Measurements from ENCODE around the gene GRIK4. TPM values are rescaled to one million over a fixed set of nuclear protein-coding genes. Genes with fewer than 3 reads are reported as not detected.

The GRIK4 gene
- total RNA-seq, 1 donor from 2014 or later = 0.52 TPM

GRCh38 chr11:120840661-120841060 is 329.1 kb downstream of the GRIK4 start:
- H3K36me3 ChIP-seq (ENCODE audit: control insufficient read depth in 3 of 3, insufficient read depth in 3 of 3, low read length in 3 of 3) = no peaks in the 10 kb centered on the region
- H3K4me3 ChIP-seq (ENCODE audit: low read length in 3 of 3) = no peak overlapping the region
- H3K9me3 ChIP-seq (ENCODE audit: control insufficient read depth in 3 of 3, low read length in 3 of 3) = no peaks in the 10 kb centered on the region
- no peak overlapping the region for H3K27ac ChIP-seq (ENCODE audit: low read depth, low read length)
- H3K4me1 ChIP-seq (ENCODE audit: control insufficient read depth in 3 of 3, insufficient read depth in 3 of 3, low read length in 3 of 3) = peaks cover 0 to 4% (median 0%) of the 10 kb centered on the region in 3 donors
- H3K27me3 ChIP-seq (ENCODE audit: control insufficient read depth in 3 of 3, insufficient read depth in 3 of 3, low read length in 3 of 3) = peaks cover 0 to 2% (median 0%) of the 10 kb centered on the region in 3 donors
- no peak overlapping the region for H3K9ac ChIP-seq (ENCODE audit: low read depth in 1 of 3, low read length in 3 of 3)

- Histone ChIP-seq H3K4me1 (ENCODE audit: control insufficient read depth in 3 of 3, insufficient read depth in 3 of 3, low read length in 3 of 3) (peaks cover 0 to 4% (median 0%) of the 10 kb centered on the region in 3 donors), H3K4me3 (ENCODE audit: low read length in 3 of 3) (no peak overlapping the region), H3K9me3 (ENCODE audit: control insufficient read depth in 3 of 3, low read length in 3 of 3) (no peaks in the 10 kb centered on the region), H3K36me3 (ENCODE audit: control insufficient read depth in 3 of 3, insufficient read depth in 3 of 3, low read length in 3 of 3) (no peaks in the 10 kb centered on the region), H3K27ac (ENCODE audit: low read depth, low read length) (no peak overlapping the region), H3K27me3 (ENCODE audit: control insufficient read depth in 3 of 3, insufficient read depth in 3 of 3, low read length in 3 of 3) (peaks cover 0 to 2% (median 0%) of the 10 kb centered on the region in 3 donors), H3K9ac (ENCODE audit: low read depth in 1 of 3, low read length in 3 of 3) (no peak overlapping the region)
Measured at GRCh38 chr11:120841074-120841473, 329.5 kb downstream of the GRIK4 start.

GRCh38 chr11:120842195-120842594 is 330.6 kb downstream of the GRIK4 start:
- Histone ChIP-seq H3K36me3 (ENCODE audit: control insufficient read depth in 3 of 3, insufficient read depth in 3 of 3, low read length in 3 of 3) (no peaks in the 10 kb centered on the region), H3K4me1 (ENCODE audit: control insufficient read depth in 3 of 3, insufficient read depth in 3 of 3, low read length in 3 of 3) (peaks cover 0 to 4% (median 0%) of the 10 kb centered on the region in 3 donors), H3K27ac (ENCODE audit: low read depth, low read length) (no peak overlapping the region), H3K4me3 (ENCODE audit: low read length in 3 of 3) (no peak overlapping the region), H3K27me3 (ENCODE audit: control insufficient read depth in 3 of 3, insufficient read depth in 3 of 3, low read length in 3 of 3) (peaks cover 0 to 2% (median 0%) of the 10 kb centered on the region in 3 donors), H3K9ac (ENCODE audit: low read depth in 1 of 3, low read length in 3 of 3) (no peak overlapping the region), H3K9me3 (ENCODE audit: control insufficient read depth in 3 of 3, low read length in 3 of 3) (no peaks in the 10 kb centered on the region)

GRCh38 chr11:120853435-120853834 is 341.9 kb downstream of the GRIK4 start:
- no peaks in the 10 kb centered on the region for H3K36me3 ChIP-seq (ENCODE audit: control insufficient read depth in 3 of 3, insufficient read depth in 3 of 3, low read length in 3 of 3)
- H3K9me3 ChIP-seq (ENCODE audit: control insufficient read depth in 3 of 3, low read length in 3 of 3) = no peaks in the 10 kb centered on the region
- H3K9ac ChIP-seq (ENCODE audit: low read depth in 1 of 3, low read length in 3 of 3) = no peak overlapping the region
- no peaks in the 10 kb centered on the region for H3K4me1 ChIP-seq (ENCODE audit: control insufficient read depth in 3 of 3, insufficient read depth in 3 of 3, low read length in 3 of 3)
- H3K27ac ChIP-seq (ENCODE audit: low read depth, low read length) = no peak overlapping the region
- H3K4me3 ChIP-seq (ENCODE audit: low read length in 3 of 3) = no peak overlapping the region
- H3K27me3 ChIP-seq (ENCODE audit: control insufficient read depth in 3 of 3, insufficient read depth in 3 of 3, low read length in 3 of 3) = peaks cover 0 to 6% (median 4%) of the 10 kb centered on the region in 3 donors

- Histone ChIP-seq H3K27me3 (ENCODE audit: control insufficient read depth in 3 of 3, insufficient read depth in 3 of 3, low read length in 3 of 3) (peaks cover 0 to 6% (median 4%) of the 10 kb centered on the region in 3 donors), H3K4me3 (ENCODE audit: low read length in 3 of 3) (no peak overlapping the region), H3K36me3 (ENCODE audit: control insufficient read depth in 3 of 3, insufficient read depth in 3 of 3, low read length in 3 of 3) (no peaks in the 10 kb centered on the region), H3K9ac (ENCODE audit: low read depth in 1 of 3, low read length in 3 of 3) (no peak overlapping the region), H3K27ac (ENCODE audit: low read depth, low read length) (no peak overlapping the region), H3K4me1 (ENCODE audit: control insufficient read depth in 3 of 3, insufficient read depth in 3 of 3, low read length in 3 of 3) (no peaks in the 10 kb centered on the region), H3K9me3 (ENCODE audit: control insufficient read depth in 3 of 3, low read length in 3 of 3) (no peaks in the 10 kb centered on the region)
Measured at GRCh38 chr11:120854988-120855387, 343.4 kb downstream of the GRIK4 start.

GRCh38 chr11:120857508-120857907 is 346.0 kb downstream of the GRIK4 start:
- Histone ChIP-seq H3K36me3 (ENCODE audit: control insufficient read depth in 3 of 3, insufficient read depth in 3 of 3, low read length in 3 of 3) (no peaks in the 10 kb centered on the region), H3K9me3 (ENCODE audit: control insufficient read depth in 3 of 3, low read length in 3 of 3) (no peaks in the 10 kb centered on the region), H3K4me3 (ENCODE audit: low read length in 3 of 3) (no peak overlapping the region), H3K4me1 (ENCODE audit: control insufficient read depth in 3 of 3, insufficient read depth in 3 of 3, low read length in 3 of 3) (no peaks in the 10 kb centered on the region), H3K9ac (ENCODE audit: low read depth in 1 of 3, low read length in 3 of 3) (no peak overlapping the region), H3K27me3 (ENCODE audit: control insufficient read depth in 3 of 3, insufficient read depth in 3 of 3, low read length in 3 of 3) (peaks cover 0 to 5% (median 4%) of the 10 kb centered on the region in 3 donors), H3K27ac (ENCODE audit: low read depth, low read length) (no peak overlapping the region)

- H3K9ac ChIP-seq (ENCODE audit: low read depth in 1 of 3, low read length in 3 of 3) = no peak overlapping the region
- H3K4me3 ChIP-seq (ENCODE audit: low read length in 3 of 3) = no peak overlapping the region
- peaks cover 0 to 5% (median 4%) of the 10 kb centered on the region in 3 donors for H3K27me3 ChIP-seq (ENCODE audit: control insufficient read depth in 3 of 3, insufficient read depth in 3 of 3, low read length in 3 of 3)
- no peaks in the 10 kb centered on the region for H3K36me3 ChIP-seq (ENCODE audit: control insufficient read depth in 3 of 3, insufficient read depth in 3 of 3, low read length in 3 of 3)
- H3K27ac ChIP-seq (ENCODE audit: low read depth, low read length) = no peak overlapping the region
- H3K4me1 ChIP-seq (ENCODE audit: control insufficient read depth in 3 of 3, insufficient read depth in 3 of 3, low read length in 3 of 3) = no peaks in the 10 kb centered on the region
- no peaks in the 10 kb centered on the region for H3K9me3 ChIP-seq (ENCODE audit: control insufficient read depth in 3 of 3, low read length in 3 of 3)
Measured at GRCh38 chr11:120858740-120859139, 347.2 kb downstream of the GRIK4 start.

GRCh38 chr11:120859552-120860295 is 348.2 kb downstream of the GRIK4 start:
- no peak overlapping the region for H3K9ac ChIP-seq (ENCODE audit: low read depth in 1 of 3, low read length in 3 of 3)

GRCh38 chr11:120863359-120863758 is 351.8 kb downstream of the GRIK4 start:
- Histone ChIP-seq H3K4me3 (ENCODE audit: low read length in 3 of 3) (no peak overlapping the region), H3K9me3 (ENCODE audit: control insufficient read depth in 3 of 3, low read length in 3 of 3) (no peaks in the 10 kb centered on the region), H3K27ac (ENCODE audit: low read depth, low read length) (no peak overlapping the region), H3K36me3 (ENCODE audit: control insufficient read depth in 3 of 3, insufficient read depth in 3 of 3, low read length in 3 of 3) (no peaks in the 10 kb centered on the region), H3K9ac (ENCODE audit: low read depth in 1 of 3, low read length in 3 of 3) (no peak overlapping the region), H3K4me1 (ENCODE audit: control insufficient read depth in 3 of 3, insufficient read depth in 3 of 3, low read length in 3 of 3) (no peaks in the 10 kb centered on the region), H3K27me3 (ENCODE audit: control insufficient read depth in 3 of 3, insufficient read depth in 3 of 3, low read length in 3 of 3) (peaks cover 4 to 15% (median 11%) of the 10 kb centered on the region in 3 donors)

More at GRCh38 chr11:120859552-120860295, 348.2 kb downstream of the GRIK4 start:
- no peak overlapping the region for H3K27ac ChIP-seq (ENCODE audit: low read depth, low read length)
- no peaks in the 10 kb centered on the region for H3K9me3 ChIP-seq (ENCODE audit: control insufficient read depth in 3 of 3, low read length in 3 of 3)
- no peaks in the 10 kb centered on the region for H3K36me3 ChIP-seq (ENCODE audit: control insufficient read depth in 3 of 3, insufficient read depth in 3 of 3, low read length in 3 of 3)
- H3K4me1 ChIP-seq (ENCODE audit: control insufficient read depth in 3 of 3, insufficient read depth in 3 of 3, low read length in 3 of 3) = no peaks in the 10 kb centered on the region
- no peak overlapping the region for H3K4me3 ChIP-seq (ENCODE audit: low read length in 3 of 3)
- peaks cover 0 to 4% (median 3%) of the 10 kb centered on the region in 3 donors for H3K27me3 ChIP-seq (ENCODE audit: control insufficient read depth in 3 of 3, insufficient read depth in 3 of 3, low read length in 3 of 3)

- Histone ChIP-seq H3K36me3 (ENCODE audit: control insufficient read depth in 3 of 3, insufficient read depth in 3 of 3, low read length in 3 of 3) (no peaks in the 10 kb centered on the region), H3K9me3 (ENCODE audit: control insufficient read depth in 3 of 3, low read length in 3 of 3) (no peaks in the 10 kb centered on the region), H3K4me1 (ENCODE audit: control insufficient read depth in 3 of 3, insufficient read depth in 3 of 3, low read length in 3 of 3) (no peaks in the 10 kb centered on the region), H3K9ac (ENCODE audit: low read depth in 1 of 3, low read length in 3 of 3) (no peak overlapping the region), H3K27ac (ENCODE audit: low read depth, low read length) (no peak overlapping the region), H3K27me3 (ENCODE audit: control insufficient read depth in 3 of 3, insufficient read depth in 3 of 3, low read length in 3 of 3) (peaks cover 4 to 22% (median 17%) of the 10 kb centered on the region in 3 donors), H3K4me3 (ENCODE audit: low read length in 3 of 3) (no peak overlapping the region)
Measured at GRCh38 chr11:120867024-120867423, 355.5 kb downstream of the GRIK4 start.

Data from skeletal muscle tissue (tissue), 4 donors.